AG10803 (cell line): ENCODE results near the gene ZDHHC13.

Source experiments
- DNase-seq: peaks from one replicate; pipeline ENCODE4 v3.0.0; 2010; ENCODE audit warnings: low read depth
- H3K4me3 ChIP-seq: 2 replicates; pipeline ENCODE4 v1.5.1; 2011; ENCODE audit warnings: mild to moderate bottlenecking, low read length, control low read depth
- CTCF ChIP-seq: conservative IDR thresholded peaks from 2 replicates; pipeline ENCODE4 v1.5.1; 2011; ENCODE audit warnings: mild to moderate bottlenecking, low read length, control low read depth, inconsistent platforms

The ZDHHC13 gene

GRCh38 chr11:19204836-19205235, 87.9 kb downstream of the ZDHHC13 start:
- no peak overlapping the region for H3K4me3 ChIP-seq
- TF ChIP-seq CTCF: no peak
- no peak for DNase-seq

- TF ChIP-seq CTCF: no peak
- H3K4me3 ChIP-seq: no peak overlapping the region
- DNase-seq: no peak
These were observed 91.2 kb downstream of the ZDHHC13 start for GRCh38 chr11:19208181-19208580.

GRCh38 chr11:19208959-19209546, 92.1 kb downstream of the ZDHHC13 start:
- DNase-seq: no peak
- TF ChIP-seq CTCF: no peak

GRCh38 chr11:19209617-19210370, 92.8 kb downstream of the ZDHHC13 start:
- H3K4me3 ChIP-seq: no peak overlapping the region
- no peak for DNase-seq
- peak; percentile 11 for TF ChIP-seq CTCF

More at GRCh38 chr11:19208959-19209546, 92.1 kb downstream of the ZDHHC13 start:
- H3K4me3 ChIP-seq: no peak overlapping the region

- no peak for TF ChIP-seq CTCF
- no peak overlapping the region for H3K4me3 ChIP-seq
- DNase-seq: no peak
These were observed 99.1 kb downstream of the ZDHHC13 start for GRCh38 chr11:19216021-19216420.

- no peak overlapping the region for H3K4me3 ChIP-seq
- no peak for DNase-seq
- TF ChIP-seq CTCF: no peak
These were observed 99.9 kb downstream of the ZDHHC13 start for GRCh38 chr11:19216709-19217374.
